ENCODE results near the gene CFAP157.
A peak's percentile ranks its signal among the peaks of the same experiment; 100 is the strongest.

CFAP157 gene

GRCh38 chr9:127734247-127734746 lies 27.5 kb downstream of the CFAP157 start:
- DNase-seq (ENCODE audit: extremely low read depth in 1 of 2, low read depth in 1 of 2): no peak

DNA sequence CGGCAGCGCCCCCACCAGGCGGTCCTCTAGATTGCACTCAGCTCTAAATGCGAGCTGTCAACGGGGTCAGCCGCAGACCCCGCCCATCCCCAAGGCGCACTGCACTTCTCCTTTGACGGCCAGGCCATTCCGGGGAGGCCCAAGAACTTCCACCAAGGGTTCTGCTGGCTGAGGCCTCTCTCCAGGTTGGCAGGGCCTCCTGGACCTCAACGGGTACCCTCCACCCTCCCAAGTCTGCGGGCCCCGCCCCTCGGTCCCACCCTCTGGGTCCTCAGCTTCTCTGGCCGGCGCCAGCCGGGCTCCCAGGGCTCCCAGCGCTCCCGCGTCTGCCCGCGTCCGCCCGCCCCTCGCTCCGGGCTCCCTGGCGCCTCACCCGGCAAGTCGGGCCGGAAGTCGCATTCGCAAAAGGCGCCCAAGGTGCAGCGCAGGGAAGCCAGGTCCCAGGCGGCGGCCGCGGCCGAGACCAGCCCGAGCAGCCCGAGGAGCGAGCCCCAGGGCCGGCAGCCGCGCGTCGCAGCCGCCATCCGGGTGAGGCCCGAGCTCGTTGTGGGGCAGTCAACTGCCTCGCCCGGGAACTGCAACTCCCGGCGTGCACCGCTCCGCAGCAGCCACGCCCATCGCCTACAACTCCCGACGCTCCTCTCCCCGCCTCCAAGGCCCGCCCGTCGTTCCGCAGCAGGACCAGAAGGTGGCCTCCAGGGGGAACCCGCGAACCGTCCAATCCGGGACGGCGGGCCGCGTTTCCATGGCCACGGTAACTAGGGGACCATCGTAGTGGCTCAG lies 28.1 kb downstream of the CFAP157 start, which contains the start of gene TOR2A:
Gene TOR2A, minus strand, starts transcription at position 548 of the 783 bp plus-strand sequence. Its CDS starts 24 bp downstream, at position 524.
- peak; percentile 93 to 95 for DNase-seq (ENCODE audit: extremely low read depth in 1 of 2, low read depth in 1 of 2)

DNA sequence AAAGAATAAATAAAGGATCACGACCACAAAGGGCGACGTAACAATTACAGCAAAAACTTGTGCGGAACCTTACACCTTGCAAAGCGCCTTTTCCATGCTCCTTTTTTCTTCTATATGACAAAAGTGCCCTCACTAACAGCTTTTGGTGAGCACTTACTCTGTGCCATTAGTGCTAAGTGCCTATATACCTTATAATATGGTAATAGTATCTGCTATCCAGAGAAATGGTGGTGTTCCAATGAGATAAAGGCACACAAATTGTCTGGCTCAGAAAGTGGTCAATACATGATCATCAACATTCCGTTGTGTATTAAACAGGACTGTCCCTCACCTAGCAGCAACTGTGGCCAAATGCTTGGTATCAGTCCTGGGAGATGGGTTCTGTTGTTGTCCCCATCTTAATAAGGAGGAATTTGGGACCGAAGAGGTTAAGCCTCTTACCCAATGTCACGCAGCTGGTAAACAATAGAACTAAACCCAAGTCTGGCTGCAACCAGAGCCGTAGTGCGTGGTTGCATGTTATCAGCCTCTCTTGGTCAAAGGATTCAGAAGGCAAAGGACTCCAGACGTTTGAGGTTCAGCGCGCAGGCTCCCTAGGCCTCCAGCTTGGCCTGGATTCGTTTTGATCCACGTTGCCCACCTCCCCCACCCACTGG lies 28.9 kb downstream of the CFAP157 start:
- no peak for DNase-seq (ENCODE audit: extremely low read depth in 1 of 2, low read depth in 1 of 2)

- DNase-seq (ENCODE audit: extremely low read depth in 1 of 2, low read depth in 1 of 2): no peak
These were observed 31.9 kb downstream of the CFAP157 start for GRCh38 chr9:127738666-127739065.

DNA sequence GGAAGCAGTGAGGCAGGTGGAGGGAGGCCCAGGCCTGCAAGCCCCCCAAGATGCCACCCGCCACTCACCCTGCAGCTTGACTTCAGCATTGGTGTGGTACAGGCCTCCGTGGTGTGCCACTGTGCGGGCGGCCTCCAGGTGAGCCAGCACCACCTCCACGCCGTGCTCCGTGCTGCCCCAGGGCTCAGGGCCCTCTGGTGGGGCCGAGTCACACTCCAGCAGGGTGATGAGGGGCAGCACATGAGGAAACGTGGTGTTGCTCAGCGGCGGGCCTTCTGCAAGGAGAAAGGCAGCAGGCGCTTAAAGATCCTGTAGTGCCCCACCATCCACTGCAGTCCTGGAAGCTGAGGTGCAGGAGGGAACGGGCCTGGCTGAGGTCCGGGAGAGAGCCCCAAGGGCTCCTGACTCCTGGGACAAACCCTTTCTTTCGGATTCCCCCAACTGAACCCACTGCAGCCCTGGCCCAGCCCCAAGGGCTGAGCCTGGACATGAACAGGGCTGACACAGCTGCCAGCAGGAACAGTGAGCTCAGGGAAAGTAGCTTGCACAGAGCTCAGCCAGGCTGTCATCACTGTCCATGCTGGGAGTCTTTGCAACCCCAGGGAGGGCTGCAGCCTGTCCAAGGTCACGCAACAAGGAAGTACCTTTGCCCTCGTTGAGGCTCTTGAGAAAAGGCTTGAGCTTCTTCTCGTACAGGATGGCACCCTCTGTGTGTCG lies 33.0 kb downstream of the CFAP157 start:
- DNase-seq (ENCODE audit: extremely low read depth in 1 of 2, low read depth in 1 of 2): no peak

- DNase-seq (ENCODE audit: extremely low read depth in 1 of 2, low read depth in 1 of 2): no peak
These were observed 35.1 kb downstream of the CFAP157 start for GRCh38 chr9:127741831-127742434.

DNA sequence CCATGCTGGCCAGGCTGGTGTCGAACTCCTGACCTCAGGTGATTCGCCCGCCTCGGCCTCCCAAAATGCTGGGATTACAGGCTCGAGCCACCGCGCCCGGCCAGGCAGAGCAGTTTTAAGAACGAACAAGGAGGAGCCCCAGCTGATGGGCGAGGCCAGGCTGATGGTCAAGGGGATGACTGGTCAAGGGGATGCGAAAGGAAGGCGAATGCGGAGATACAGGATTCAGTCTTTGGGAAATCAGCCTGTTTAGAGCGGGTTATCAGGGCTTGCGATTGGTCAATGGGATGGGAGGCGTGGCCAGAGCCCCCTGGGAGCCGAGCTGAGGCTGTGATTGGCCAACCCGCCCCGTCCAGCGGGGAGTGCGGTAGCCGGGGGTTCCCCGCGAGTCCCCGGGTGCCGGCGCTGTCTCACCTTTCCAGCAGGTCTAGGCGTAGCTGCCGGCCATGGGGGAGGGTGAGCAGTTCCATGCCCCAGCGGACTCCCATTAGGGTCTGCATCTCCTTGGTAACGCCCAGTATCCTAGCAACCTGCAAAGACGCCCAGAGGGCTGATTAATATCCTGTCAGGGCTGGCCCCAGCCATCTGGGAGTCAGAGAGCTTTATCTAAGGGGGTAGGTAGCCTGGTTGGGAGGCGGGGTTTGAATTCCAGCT lies 35.8 kb downstream of the CFAP157 start:
- DNase-seq (ENCODE audit: extremely low read depth in 1 of 2, low read depth in 1 of 2): no peak

DNA sequence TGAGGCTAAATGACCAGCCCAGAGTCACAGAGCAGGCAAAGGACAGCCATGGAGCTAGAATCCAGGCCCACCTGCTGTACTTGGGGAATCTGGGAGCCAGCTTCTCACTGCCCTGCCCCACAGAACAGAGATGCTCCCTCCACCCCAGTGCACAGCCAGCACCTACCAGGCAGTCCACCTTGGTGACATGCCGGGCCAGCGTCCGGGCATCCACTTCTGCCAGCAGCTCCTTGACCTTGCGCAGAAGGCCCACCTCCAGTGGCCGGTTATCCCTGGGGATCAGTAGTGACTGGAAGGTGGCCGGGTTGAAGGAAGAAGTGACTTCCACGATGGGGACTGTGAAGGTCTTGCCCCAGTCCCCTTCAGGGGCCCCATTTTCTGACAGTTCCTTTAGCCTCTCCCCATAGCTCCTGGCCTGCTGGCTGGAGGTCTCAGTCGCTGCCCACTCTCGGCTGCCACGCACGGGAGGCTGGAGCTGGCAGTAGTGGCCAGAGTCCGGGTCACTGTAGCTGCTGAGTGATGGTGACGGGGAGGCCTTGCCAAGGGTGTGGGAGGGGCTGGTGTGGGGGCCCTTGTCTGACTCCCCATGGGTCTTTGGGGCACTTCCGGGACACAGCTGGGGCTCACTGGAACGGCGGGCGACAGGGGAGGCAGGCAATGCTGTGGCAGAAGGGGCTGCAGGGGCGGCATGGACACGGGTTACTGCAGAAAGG lies 37.8 kb downstream of the CFAP157 start:
- DNase-seq (ENCODE audit: extremely low read depth in 1 of 2, low read depth in 1 of 2): no peak

- no peak for DNase-seq (ENCODE audit: extremely low read depth in 1 of 2, low read depth in 1 of 2)
These were observed 40.3 kb downstream of the CFAP157 start for GRCh38 chr9:127746959-127747569.

DNA sequence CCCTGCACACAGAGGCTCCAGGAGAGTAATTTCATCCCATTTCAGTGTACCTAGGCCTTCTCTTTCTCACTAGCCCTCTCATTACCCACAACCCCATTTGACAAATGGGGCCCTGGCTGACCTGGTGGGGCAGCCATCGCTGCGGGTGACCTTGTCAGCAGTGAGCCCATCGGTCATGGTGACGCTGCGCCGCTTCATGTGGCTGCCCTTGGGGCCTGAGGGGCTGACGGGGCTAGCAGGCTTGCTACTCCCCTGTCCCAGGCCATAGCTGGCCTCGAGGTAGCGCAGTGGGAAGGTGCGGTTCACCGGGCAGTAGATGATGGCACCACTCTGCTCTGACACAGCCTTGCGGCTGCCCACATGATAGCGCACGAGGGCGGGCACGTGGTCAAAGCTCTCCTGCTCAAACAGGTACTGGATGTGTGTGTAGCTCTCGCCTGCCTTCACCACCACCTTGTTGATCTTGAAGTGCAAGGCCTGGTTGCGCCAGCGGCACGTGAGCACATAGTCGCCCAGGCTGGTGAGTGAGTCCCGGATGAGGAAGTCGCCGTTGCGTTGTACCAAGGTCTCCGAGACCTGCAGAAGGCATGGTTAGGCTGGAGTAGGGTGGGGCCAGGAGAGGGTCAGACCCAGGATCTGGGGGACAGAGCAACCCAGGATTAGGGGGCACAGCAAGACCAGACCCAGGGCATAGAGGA lies 42.5 kb downstream of the CFAP157 start:
- no peak for DNase-seq (ENCODE audit: extremely low read depth in 1 of 2, low read depth in 1 of 2)

DNA sequence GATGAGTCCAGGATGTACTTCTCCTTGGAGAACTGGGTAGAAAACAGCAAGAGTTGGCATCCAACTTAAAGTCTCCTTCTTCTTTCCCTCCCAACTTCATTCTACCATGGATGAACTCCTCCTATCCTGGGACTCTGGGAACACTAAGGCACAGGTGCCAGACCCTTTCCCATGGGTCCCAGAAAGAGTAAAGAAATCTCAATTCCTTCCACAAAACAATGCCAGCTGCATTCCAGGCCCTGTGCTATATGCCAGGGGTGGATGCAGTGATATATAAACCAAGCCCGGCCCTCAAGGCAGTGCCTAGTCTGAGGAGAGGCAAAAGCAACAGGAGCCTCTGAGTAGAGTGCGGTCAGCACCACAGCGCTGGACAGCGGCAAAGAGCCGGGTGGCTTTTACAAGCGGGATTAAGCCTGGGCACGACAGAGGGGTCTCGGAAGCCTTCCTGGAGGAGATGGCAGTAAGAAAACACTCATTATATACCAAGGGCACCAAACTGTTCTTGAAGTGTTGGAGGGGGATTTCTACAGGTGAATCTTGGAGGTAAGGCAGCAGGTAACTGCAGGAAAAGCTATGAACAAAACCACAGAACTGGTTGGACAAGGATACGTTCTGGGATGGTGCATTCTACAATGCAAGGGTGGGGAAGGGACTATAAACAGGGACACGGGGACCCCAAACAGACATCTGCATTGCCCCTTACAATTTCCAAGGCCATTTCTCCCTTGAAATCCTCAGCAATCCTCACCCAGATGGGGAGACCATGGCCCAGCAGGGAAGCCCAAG lies 44.7 kb downstream of the CFAP157 start:
- no peak for DNase-seq (ENCODE audit: extremely low read depth in 1 of 2, low read depth in 1 of 2)

DNA sequence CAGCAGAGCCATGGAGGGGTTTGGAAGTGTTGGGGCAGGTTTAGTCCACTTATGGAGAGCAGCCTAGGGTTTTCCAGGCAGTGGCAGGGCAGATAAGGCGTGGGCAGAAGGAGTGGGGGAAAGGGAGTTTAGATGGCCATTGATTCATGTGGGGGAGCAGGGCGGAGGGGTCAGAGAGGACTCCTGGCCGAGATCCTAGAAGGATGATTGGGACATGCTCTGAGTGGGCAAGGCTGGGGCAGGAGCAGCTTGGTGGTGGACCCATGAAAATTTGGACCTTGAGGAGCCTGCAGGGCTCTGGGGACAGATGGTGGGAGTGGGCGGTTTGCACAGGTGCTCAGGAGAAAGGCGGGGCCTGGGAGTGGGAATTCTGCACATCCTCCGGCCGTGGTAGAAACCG lies 46.4 kb downstream of the CFAP157 start:
- no peak for DNase-seq (ENCODE audit: extremely low read depth in 1 of 2, low read depth in 1 of 2)

GRCh38 chr9:127753622-127754021 lies 46.8 kb downstream of the CFAP157 start:
- no peak for DNase-seq (ENCODE audit: extremely low read depth in 1 of 2, low read depth in 1 of 2)

DNA sequence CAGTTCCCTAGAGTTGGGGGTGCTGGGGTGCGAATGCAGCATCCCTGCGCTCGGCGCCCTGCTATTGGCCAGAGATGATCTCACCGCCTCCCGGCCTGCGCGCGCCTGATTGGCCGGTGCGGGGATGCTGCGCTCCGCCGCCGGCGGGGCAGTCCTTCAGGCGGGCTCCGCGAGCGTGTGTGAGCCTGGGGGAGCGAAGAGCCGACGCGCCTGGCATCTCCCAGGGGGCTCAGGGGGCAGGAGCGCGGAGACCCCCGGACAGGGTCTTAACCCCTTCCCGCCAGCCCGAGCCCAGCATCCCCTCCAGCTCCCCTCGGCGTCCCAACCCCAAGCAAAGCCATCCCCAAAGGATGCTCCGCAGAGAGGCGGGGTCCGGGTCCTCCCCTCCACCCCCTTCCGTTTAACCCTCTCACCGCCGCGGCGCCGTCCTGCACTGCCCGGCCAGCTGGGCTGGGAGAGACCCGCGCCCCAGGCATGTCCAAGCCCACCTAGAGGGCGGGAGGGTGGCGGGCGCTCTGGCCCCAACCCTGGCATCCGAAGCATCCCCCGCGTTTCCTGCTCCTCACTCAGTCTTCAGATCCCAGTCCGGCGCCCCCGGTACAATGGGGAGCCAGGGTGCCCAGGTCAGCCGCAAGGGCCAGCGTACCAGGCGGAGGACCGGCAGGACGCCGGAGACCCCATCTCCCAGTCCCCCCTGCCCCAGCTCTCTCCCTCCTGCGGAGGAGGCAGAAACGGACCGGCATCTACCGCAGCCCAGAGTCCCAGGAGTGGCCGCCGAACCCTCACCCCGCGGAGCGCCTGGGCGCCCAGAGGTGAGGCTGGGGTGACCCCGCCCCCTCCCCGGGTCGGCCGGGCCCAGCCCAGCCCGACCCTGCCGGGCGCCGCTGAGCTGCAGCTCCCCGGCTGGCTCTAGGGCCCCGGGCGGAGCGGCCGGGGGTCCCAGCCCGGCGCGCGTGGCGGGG lies 47.6 kb downstream of the CFAP157 start:
- no peak for DNase-seq (ENCODE audit: extremely low read depth in 1 of 2, low read depth in 1 of 2)

GRCh38 chr9:127755061-127756060 lies 48.6 kb downstream of the CFAP157 start:
- no peak for DNase-seq (ENCODE audit: extremely low read depth in 1 of 2, low read depth in 1 of 2)

- no peak for DNase-seq (ENCODE audit: extremely low read depth in 1 of 2, low read depth in 1 of 2)
These were observed 49.4 kb downstream of the CFAP157 start for GRCh38 chr9:127756233-127756632.
